Hepatic stellate cell (primary cell): ENCODE data around the gene ANKLE1.
A peak's percentile ranks its signal among the peaks of the same experiment; 100 is the strongest.

Source experiments
- DNase-seq: peaks from one replicate; pipeline ENCODE4 v3.0.0; 2011; ENCODE audit warnings: low spot score

The ANKLE1 gene

DNA sequence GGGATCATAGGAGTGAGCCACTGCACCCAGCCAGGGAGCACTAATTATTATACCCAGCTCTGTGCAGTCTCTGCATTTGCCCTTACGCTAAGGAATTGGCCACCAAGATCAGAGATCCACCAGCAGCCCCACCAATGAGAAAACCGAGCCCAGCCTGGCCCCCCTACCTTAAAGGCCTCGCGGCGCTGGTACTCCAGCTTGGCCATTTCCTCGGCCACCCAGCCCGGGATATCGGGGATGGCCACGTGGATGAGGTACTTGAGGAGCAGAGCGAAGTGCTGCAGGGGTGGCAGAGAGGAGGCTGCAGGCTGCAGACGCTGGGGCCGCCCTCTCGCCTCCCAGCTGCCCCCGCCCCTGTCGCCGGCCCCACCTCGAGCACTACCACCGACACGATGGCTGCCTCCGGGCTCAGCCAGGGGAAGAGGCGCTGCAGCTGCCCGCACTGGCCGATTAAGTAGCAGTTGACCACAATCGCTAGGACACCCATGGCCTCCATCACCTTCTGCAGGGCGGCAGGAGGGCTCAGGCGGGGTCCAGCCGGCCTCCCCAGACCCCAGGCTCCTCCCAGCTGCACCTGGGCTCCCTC is 45.5 kb downstream of the ANKLE1 start:
- no peak for DNase-seq

DNA sequence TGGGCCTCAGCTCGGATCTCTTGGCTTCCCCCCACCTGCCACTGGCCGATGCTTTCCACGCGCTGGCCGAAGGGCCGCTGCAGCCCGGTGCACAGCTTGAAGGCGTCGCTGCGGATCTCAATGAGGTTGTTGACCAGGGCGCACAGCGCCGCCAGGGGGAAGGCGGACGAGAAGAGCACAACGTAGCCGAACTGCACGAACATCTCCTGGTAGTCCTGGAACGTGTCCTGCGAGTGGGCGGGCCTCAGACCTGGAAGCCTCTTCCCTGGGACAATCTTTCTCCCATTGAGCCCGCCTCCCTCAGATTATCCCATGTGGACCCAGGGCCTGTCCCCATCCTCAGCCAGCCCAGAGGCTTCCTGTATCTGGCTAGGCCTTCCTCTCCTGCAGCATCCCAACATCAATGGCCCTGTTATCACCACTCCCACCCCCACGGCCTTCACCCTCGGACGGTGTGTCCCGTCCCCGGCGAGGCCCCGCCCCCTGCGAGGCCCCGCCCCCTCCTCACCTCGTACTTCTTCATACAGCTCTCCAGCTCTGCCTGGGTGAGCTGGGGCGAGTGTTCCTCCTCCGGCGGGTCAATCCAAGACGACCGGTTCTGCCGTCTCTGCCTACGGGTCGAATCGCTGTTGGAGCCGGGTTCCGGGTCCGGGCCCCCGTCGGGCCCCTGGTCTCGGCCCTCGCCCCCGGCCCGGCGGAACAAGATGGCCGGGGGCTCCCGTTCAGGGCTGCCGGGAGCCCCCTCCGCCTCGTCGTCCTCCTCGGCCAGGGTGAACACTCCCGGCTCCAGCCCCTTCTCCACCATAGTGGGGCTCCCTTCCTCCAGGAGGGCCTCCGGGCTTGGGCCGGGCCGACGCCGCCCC is 46.2 kb downstream of the ANKLE1 start:
- DNase-seq, result no peak

DNA sequence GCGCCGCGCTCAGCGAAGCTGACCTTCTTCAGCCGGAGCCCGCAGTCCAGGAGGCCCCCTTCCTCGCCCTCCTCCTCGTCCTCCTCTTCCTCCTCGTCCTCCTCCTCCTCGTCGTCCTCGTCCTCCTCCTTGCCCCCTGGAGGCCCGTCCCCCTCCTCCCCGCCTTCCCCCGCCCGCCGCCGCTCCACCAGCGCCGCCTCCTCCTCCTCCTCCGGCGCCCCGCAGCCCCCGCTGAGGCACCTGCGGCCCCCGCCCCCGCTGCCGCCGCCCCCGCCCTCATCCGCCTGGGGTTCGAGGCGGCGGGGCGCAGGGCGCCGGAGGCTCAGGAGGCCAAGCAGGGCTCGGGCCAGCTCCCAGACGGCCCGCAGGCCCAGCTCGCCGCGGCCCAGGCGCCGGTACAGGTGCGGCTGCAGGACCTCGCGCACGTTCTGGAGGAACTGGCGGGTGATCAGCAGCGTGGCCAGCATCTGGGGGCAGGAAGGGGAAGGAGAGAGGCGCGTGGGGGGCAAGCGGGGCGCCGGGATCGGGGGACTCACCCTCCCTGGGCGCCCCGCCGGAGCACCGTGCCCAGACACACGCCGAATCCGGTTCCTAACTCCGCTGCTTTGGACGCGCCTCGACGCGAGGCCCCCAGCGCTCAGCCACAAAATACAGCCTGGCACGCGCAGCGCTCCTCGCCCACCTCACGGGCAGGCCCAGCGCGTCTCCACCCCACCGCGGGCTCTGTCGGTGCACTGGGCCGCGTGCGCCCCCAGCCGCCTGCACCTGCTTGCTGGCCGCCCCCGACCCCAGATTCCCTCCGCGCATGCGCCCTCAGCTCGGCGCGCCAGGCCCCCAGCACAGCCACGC is 47.0 kb downstream of the ANKLE1 start:
- no peak for DNase-seq

DNA sequence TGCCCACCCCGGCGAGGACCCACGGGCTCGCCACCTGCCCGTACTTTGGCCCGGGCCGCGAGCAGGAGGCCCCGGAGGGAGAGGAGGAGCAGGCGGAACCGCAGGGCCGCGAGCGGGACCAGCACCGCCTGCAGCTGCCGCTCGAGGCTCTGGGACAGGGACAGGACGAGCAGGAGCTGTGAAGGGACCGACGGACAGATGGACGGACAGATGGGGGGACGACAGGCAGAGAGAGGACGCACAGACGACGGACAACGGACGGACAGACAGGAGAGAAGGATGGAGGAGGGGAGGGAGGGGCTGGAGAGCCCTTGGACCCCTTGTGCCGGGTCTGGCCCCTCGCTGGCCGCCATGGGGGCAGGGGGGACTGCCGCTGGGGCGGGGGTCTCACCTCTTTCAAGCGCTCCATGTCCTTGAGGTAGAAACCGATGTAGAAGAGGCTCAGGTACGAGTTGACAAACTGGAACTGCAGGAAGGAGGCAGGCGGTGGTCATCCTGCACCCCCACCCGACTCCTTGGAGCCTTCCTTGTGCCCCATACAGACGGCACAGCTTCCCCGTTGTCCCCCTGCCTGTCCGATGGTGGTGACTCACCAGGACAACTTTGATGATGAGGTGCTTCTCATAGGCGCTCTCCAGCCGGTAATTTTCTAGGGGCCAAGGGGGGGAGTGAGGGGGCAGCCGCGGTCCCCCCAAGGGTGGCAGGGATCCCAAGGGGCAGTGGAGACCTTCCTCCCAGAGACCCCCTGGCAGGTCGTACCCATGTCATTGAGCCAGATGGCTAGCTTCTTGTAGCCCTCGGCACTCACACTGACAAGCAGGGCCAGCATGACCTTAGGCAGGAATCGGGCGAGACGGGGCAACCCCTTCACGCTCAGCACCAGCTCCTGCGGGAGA is 47.9 kb downstream of the ANKLE1 start:
- DNase-seq, result no peak

DNA sequence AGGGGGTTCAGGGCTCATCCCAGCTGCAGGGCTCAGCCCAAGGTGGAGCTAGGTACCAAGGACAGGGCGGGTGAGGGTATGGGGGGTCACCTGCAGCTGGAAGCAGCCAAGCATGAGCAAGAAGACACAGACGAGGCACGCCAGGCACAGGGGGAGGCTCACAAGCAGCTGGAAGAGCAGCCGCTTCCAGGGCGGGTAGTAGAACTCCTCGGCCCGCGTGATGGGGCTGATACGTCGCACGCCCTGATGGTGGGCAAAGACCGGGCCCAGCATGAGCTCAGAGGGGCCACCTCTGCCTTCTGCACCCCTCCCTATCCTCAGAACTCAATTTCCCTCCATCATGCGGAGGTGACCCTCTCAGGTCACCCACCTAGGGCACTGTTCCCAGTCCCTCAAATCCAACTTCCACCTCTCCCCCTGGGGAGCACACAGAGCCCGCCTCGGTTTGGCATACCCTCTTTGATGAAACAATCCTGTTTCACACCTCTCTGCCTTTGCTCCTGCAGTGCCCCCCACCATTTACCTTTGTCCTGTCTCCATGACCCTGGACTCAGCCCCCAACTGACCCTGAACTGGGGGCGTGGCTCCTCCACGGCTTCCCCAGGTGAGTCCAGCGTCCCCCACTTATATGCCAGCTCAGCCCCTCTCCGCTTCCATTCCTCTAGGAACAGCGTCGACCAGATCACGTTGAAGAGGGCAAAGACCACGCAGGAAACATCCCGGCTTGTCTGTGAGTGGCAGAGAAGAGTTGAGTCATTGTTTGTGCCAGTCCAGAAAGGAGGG is 48.8 kb downstream of the ANKLE1 start:
- DNase-seq, result no peak

- no peak for DNase-seq
Observed at GRCh38 chr19:17331045-17331558, 49.4 kb downstream of the ANKLE1 start.

GRCh38 chr19:17332360-17332676 is 50.6 kb downstream of the ANKLE1 start:
- DNase-seq, result no peak

DNA sequence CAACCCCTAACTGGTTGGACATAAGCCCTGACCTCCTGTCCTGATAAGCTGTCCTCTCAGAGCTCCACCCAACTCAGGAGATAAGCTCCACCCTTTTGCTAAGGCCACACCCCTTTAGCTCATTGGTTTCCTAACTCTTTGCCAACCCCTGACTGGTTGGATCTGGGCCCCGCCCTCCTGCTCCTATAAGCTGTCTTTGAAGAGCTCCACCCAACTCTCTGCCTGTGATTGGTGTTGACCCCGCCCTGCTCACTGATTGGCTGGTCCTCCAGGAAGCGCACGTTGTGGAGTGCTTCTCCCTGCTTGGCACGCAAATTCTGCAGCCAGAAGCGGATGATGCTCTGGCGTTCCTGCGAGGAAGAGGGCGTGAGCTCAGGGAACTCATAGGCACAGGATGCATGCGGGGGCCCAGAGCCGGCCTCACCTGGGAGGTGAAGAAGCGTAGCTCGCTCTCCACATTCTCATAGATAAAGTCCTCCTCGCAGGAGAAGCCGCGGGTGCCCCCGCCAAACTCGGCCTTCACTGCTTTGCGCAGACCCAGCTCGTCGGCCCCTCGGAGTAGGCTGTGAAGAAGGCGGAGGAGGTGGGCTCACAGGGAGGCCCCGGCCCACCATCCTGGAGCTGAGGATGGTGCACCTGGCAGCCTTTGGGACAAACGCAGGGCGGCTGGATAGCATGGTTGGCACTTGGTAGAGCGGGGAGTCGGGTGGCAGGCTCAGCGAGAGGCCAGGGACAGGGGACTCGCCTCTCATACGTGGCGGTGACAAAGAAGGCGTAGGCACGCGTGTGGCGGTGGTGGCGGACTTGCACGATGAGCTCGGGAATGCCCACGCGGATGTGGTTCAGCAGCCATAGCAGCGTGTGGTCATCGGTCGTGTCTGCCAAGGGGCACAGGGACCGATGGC is 51.2 kb downstream of the ANKLE1 start:
- DNase-seq, result no peak

GRCh38 chr19:17333611-17334413 is 52.1 kb downstream of the ANKLE1 start:
- peak; percentile 89 for DNase-seq

DNA sequence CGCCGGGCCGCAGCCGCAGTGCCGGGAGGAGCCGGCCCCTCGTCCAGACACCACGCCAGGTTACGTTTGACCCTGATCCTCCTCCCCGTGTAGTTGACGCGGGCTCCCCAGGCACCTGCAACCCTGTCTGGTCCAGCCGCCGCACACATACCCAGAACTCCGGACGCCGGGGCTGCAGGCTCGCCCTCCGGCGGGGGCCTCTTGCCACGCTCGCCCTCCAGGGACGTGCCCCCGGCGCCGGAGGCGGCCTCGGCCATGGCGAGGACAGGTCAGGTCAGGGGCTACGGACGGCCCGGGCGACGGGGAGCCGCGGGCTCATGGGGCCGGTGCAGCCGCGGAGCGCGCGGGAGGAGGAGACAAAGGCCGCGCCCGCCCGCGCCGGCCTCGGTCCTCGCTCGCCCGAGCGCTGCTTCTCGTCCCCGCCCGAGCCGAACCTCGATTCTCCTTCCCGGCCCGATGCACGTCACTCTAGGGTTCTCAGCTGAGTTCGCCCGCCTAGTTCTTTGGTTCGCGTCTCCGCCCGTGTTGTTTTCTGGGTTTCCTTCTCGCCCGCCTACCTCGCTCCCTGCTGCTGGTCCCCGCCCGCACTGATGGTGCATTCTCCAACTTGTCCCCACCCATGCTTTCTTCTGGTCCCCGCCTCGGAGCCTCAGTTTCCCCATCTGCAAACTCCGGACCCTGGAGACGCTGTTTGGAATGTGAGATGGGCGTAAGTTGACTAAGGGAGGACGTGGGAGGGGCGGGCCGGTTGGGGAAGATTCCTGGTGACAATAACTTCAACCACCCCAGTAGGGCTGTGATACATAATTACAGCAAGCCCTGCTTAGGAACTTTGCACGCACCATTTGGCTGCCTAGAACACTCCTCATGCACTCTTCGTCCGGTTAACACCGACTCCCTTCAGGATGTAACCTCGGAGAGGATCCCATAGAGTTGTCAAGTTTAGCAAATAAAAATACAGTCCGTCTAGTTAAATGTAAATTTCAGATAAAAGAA is 53.0 kb downstream of the ANKLE1 start, which contains the start of gene ANO8:
TSS of gene ANO8 (minus strand) at position 442 of the 996 bp plus-strand sequence. CDS start at position 257, 185 bp downstream.
- peak; percentile 97 for DNase-seq

DNA sequence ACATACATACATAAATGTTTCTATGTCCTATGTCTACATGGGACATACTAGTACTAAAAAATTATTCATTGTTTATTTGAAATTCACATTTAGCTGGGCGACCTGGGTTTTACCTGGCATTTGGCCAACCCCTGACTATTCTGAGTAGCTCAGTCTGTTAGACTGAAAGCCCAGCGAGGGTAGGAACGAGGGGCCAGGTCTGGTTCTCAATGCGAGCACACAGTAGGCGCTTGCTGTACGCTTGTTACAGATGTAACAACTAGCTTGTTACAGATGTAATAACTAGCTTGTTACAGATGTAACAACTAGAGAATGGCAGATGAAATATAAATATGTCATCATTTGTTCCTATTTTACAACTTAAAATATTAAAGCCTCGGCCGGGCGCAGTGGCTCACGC is 53.9 kb downstream of the ANKLE1 start:
- no peak for DNase-seq
